Epithelial cell of esophagus (primary cell): ENCODE results near the gene CD52.

Source experiments
- DNase-seq: peaks from one replicate; pipeline ENCODE4 v3.0.0; 2010; ENCODE audit warnings: low read depth
- H3K4me3 ChIP-seq: 2 replicates; pipeline ENCODE4 v1.5.1; 2011; ENCODE audit warnings: mild to moderate bottlenecking, low read length, control low read depth
- CTCF ChIP-seq: IDR thresholded peaks from 2 replicates; pipeline ENCODE4 v1.5.1; 2011; ENCODE audit warnings: low read depth, mild to moderate bottlenecking, low read length, control low read depth, inconsistent platforms; ENCODE audit not compliant: insufficient read depth; ENCODE audit errors: missing control alignments

Gene CD52

GRCh38 chr1:26317146-26317545 is 612 bp upstream of the CD52 start:
- H3K4me3 ChIP-seq: no peak overlapping the region
- TF ChIP-seq CTCF: no peak
- no peak for DNase-seq

- DNase-seq: no peak
- no peak overlapping the region for H3K4me3 ChIP-seq
- TF ChIP-seq CTCF: no peak
Measured at GRCh38 chr1:26318338-26319064, 743 bp downstream of the CD52 start.

- no peak for DNase-seq
- no peak for TF ChIP-seq CTCF
- H3K4me3 ChIP-seq: no peak overlapping the region
Measured at GRCh38 chr1:26320896-26321295, 3.1 kb downstream of the CD52 start.

GRCh38 chr1:26321315-26322041 is 3.7 kb downstream of the CD52 start:
- H3K4me3 ChIP-seq: no peak overlapping the region
- TF ChIP-seq CTCF: peak; percentile 88

GRCh38 chr1:26322042-26322331 is 4.2 kb downstream of the CD52 start:
- H3K4me3 ChIP-seq: no peak overlapping the region
- no peak for DNase-seq
- TF ChIP-seq CTCF: no peak

More at GRCh38 chr1:26321315-26322041, 3.7 kb downstream of the CD52 start:
- peak; percentile 82 for DNase-seq

GRCh38 chr1:26323382-26323781 is 5.6 kb downstream of the CD52 start:
- DNase-seq: no peak
- no peak for TF ChIP-seq CTCF
- no peak overlapping the region for H3K4me3 ChIP-seq

GRCh38 chr1:26324550-26324949 is 6.8 kb downstream of the CD52 start:
- no peak for DNase-seq
- no peak overlapping the region for H3K4me3 ChIP-seq
- no peak for TF ChIP-seq CTCF
